Uterus (tissue), 4 donors: Measurements from ENCODE around the gene GSTA4. TPM values are rescaled to one million over a fixed set of nuclear protein-coding genes. Genes with fewer than 3 reads are reported as not detected.

Experiments used
- DNase-seq, 2 donors: peaks; one replicate each; pipeline ENCODE4 v3.0.0-alpha.2; 2019 to 2020
- H3K27ac ChIP-seq, 2 donors: fragments of 200-600 bp; sonication (generic); 1 replicate in 1 of 2; 2 replicates in 1 of 2; pipeline ENCODE4 v1.5.1; 2016 to 2018
- H3K27me3 ChIP-seq, 2 donors: fragments of 200-600 bp; sonication (generic); one replicate each; pipeline ENCODE4 v1.5.1; 2018 to 2019; ENCODE audit warnings: control low read depth in 1 of 2
- H3K36me3 ChIP-seq, 2 donors: fragments of 200-600 bp; sonication (generic); one replicate each; pipeline ENCODE4 v1.5.1; 2019; ENCODE audit warnings: control low read depth in 1 of 2
- H3K4me1 ChIP-seq, 2 donors: fragments of 200-600 bp; sonication (generic); one replicate each; pipeline ENCODE4 v1.5.1; 2018 to 2019; ENCODE audit warnings: control low read depth in 1 of 2
- H3K4me3 ChIP-seq, 2 donors: fragments of 200-600 bp; sonication (generic); 1 replicate in 1 of 2; 2 replicates in 1 of 2; pipeline ENCODE4 v1.5.1; 2018 to 2019; ENCODE audit warnings: mild to moderate bottlenecking in 1 of 2
- H3K9me3 ChIP-seq, 2 donors: fragments of 200-600 bp; sonication (generic); one replicate each; pipeline ENCODE4 v1.5.1; 2019; ENCODE audit warnings: control low read depth in 1 of 2
- POLR2A ChIP-seq, 2 donors: fragments of 450-650 bp; IDR thresholded peaks; one replicate each; pipeline ENCODE4 v1.6.1; 2016; ENCODE audit warnings: antibody characterized with exemption in 2 of 2, mild to moderate bottlenecking in 1 of 2, moderate library complexity in 1 of 2
- intact Hi-C: fragments of 100-400 bp; cut with DNase I; formaldehyde crosslinking; loops from one replicate; pipeline ENCODE4 v1.15.1; 2023; ENCODE audit warnings: low total_unique reads
- total RNA-seq, 4 donors: library from RNA; depleted of rRNA in 3 of 4; stranded (reverse); fragments of >200 nt in 3 of 4; gene quantifications; one replicate each; pipeline versions ENCODE4 v1.1.0 to v1.2.4, GENCODE V29; 2014 to 2023
- TF ChIP-seq, protein P1 (sequence below), 4 experiments: fragments of 200-600 bp in 2 of 4; fragments of 450-650 bp in 2 of 4; sonication (generic) in 2 of 4; IDR thresholded peaks; one replicate each; pipeline ENCODE4 v1.5.1; 2016 to 2019; ENCODE audit warnings: antibody characterized with exemption in 4 of 4, mild to moderate bottlenecking in 2 of 4, moderate library complexity in 1 of 4
- donor health status: DM: yes; HTN: yes; CAD: no.

Gene GSTA4
- total RNA-seq, 4 donors from 2014 or later, result 7.7 to 59.2 (median 23.0) TPM

GRCh38 chr6:52995913-52996645, 995 bp upstream of the GSTA4 start:
- TF ChIP-seq, protein P1, sequence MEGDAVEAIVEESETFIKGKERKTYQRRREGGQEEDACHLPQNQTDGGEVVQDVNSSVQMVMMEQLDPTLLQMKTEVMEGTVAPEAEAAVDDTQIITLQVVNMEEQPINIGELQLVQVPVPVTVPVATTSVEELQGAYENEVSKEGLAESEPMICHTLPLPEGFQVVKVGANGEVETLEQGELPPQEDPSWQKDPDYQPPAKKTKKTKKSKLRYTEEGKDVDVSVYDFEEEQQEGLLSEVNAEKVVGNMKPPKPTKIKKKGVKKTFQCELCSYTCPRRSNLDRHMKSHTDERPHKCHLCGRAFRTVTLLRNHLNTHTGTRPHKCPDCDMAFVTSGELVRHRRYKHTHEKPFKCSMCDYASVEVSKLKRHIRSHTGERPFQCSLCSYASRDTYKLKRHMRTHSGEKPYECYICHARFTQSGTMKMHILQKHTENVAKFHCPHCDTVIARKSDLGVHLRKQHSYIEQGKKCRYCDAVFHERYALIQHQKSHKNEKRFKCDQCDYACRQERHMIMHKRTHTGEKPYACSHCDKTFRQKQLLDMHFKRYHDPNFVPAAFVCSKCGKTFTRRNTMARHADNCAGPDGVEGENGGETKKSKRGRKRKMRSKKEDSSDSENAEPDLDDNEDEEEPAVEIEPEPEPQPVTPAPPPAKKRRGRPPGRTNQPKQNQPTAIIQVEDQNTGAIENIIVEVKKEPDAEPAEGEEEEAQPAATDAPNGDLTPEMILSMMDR (IDR thresholded peaks at IDR 0.05), result no peak
- TF ChIP-seq POLR2A (IDR thresholded peaks at IDR 0.05), result no peak
- Histone ChIP-seq H3K36me3 (no peaks in the 10 kb centered on the region), H3K4me1 (no peaks in the 10 kb centered on the region), H3K27me3 (no peaks in the 10 kb centered on the region), H3K9me3 (no peaks in the 10 kb centered on the region), H3K27ac (peak overlapping the region; percentile 94 to 98), H3K4me3 (peak overlapping the region; percentile 11 to 37)
- intact Hi-C loops, result no loop called here
- DNase-seq, result peak; percentile 39 to 50

GRCh38 chr6:52994839-52995088, 320 bp downstream of the GSTA4 start:
- intact Hi-C loops, result no loop called here
- DNase-seq, result peak; percentile 38 to 44
- Histone ChIP-seq H3K36me3 (no peaks in the 10 kb centered on the region), H3K27me3 (no peaks in the 10 kb centered on the region), H3K4me3 (peak overlapping the region; percentile 66 to 90), H3K27ac (peak overlapping the region; percentile 94 to 98), H3K4me1 (no peaks in the 10 kb centered on the region), H3K9me3 (no peaks in the 10 kb centered on the region)
- TF ChIP-seq, protein P1 (IDR thresholded peaks at IDR 0.05), result no peak
- no peak for TF ChIP-seq POLR2A (IDR thresholded peaks at IDR 0.05)

GRCh38 chr6:52994031-52994838, 849 bp downstream of the GSTA4 start:
- intact Hi-C loops, result no loop called here

GRCh38 chr6:52992980-52993920, 1.8 kb downstream of the GSTA4 start:
- no peaks in the 10 kb centered on the region for H3K9me3 ChIP-seq
- TF ChIP-seq, protein P1 (IDR thresholded peaks at IDR 0.05), result no peak
- TF ChIP-seq POLR2A (IDR thresholded peaks at IDR 0.05), result no peak
- no peak for DNase-seq
- no peaks in the 10 kb centered on the region for H3K4me1 ChIP-seq
- peak overlapping the region; percentile 66 to 90 for H3K4me3 ChIP-seq
- no peaks in the 10 kb centered on the region for H3K36me3 ChIP-seq
- intact Hi-C loops, result no loop called here
- H3K27me3 ChIP-seq, result no peaks in the 10 kb centered on the region
- peak overlapping the region; percentile 94 to 98 for H3K27ac ChIP-seq

More at GRCh38 chr6:52994031-52994838, 849 bp downstream of the GSTA4 start:
- no peaks in the 10 kb centered on the region for H3K9me3 ChIP-seq
- H3K27ac ChIP-seq, result peak overlapping the region; percentile 94 to 98
- peak; percentile 30 to 35 for DNase-seq
- peak overlapping the region; percentile 66 to 90 for H3K4me3 ChIP-seq
- no peaks in the 10 kb centered on the region for H3K27me3 ChIP-seq
- TF ChIP-seq, protein P1 (IDR thresholded peaks at IDR 0.05), result no peak
- TF ChIP-seq POLR2A (IDR thresholded peaks at IDR 0.05), result no peak
- H3K4me1 ChIP-seq, result no peaks in the 10 kb centered on the region
- no peaks in the 10 kb centered on the region for H3K36me3 ChIP-seq
